Suprapubic skin (tissue), 4 donors: ENCODE data around the gene WDR31.

Experiments used
- EP300 ChIP-seq: sonication (generic); formaldehyde crosslinking; IDR thresholded peaks from one replicate; pipeline ENCODE4 v1.6.1; 2017; ENCODE audit warnings: antibody characterized with exemption
- POLR2A ChIP-seq, 2 donors: fragments of 450-650 bp; IDR thresholded peaks; one replicate each; pipeline ENCODE4 v1.6.1; 2017; ENCODE audit warnings: antibody characterized with exemption in 2 of 2, mild to moderate bottlenecking in 2 of 2, moderate library complexity in 2 of 2
- POLR2AphosphoS5 ChIP-seq, 3 donors: sonication (generic); formaldehyde crosslinking; IDR thresholded peaks; one replicate each; pipeline ENCODE4 v1.6.1; 2017; ENCODE audit warnings: antibody characterized with exemption in 3 of 3
- TF ChIP-seq, protein P1 (sequence below), 2 donors: fragments of 200-600 bp in 1 of 2; fragments of 450-650 bp in 1 of 2; sonication (generic) in 1 of 2; IDR thresholded peaks; one replicate each; pipeline ENCODE4 v1.5.1; 2016 to 2019; ENCODE audit warnings: antibody characterized with exemption in 2 of 2, mild to moderate bottlenecking in 1 of 2, moderate library complexity in 1 of 2

DNA sequence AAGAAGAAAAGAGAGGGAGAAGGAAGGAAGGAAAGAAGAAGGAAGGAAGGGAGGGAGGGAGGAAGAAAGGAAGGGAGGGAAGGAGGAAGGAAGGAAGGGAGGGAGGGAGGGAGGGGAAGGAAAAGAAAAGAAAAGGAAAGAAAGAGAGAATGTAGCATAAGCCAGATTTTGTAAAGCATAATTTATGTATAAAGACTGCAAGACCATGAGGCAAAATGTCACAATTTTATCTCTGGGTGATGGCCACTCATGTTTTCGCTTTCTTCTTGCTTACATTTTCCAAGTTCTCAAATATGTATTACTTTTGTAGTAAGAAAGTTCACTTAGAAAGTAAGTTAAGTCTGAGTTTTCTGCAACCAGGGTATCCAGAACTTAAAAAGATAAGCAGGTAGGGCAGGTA is 33.5 kb downstream of the WDR31 start:
- TF ChIP-seq, protein P1, sequence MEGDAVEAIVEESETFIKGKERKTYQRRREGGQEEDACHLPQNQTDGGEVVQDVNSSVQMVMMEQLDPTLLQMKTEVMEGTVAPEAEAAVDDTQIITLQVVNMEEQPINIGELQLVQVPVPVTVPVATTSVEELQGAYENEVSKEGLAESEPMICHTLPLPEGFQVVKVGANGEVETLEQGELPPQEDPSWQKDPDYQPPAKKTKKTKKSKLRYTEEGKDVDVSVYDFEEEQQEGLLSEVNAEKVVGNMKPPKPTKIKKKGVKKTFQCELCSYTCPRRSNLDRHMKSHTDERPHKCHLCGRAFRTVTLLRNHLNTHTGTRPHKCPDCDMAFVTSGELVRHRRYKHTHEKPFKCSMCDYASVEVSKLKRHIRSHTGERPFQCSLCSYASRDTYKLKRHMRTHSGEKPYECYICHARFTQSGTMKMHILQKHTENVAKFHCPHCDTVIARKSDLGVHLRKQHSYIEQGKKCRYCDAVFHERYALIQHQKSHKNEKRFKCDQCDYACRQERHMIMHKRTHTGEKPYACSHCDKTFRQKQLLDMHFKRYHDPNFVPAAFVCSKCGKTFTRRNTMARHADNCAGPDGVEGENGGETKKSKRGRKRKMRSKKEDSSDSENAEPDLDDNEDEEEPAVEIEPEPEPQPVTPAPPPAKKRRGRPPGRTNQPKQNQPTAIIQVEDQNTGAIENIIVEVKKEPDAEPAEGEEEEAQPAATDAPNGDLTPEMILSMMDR (IDR thresholded peaks at IDR 0.05): no peak
- TF ChIP-seq POLR2AphosphoS5 (IDR thresholded peaks at IDR 0.05): no peak
- no peak for TF ChIP-seq EP300
- no peak for TF ChIP-seq POLR2A (IDR thresholded peaks at IDR 0.05)
